ENCODE measurements around the gene DIP2A.
"Not testable (repeated sequence)": the region's sequence is repeated elsewhere in the genome, so short reads cannot be mapped to it uniquely, and the experiment has no call there.

GRCh38 chr21:46433116-46433515 is 25.6 kb upstream of the DIP2A start:
- TF ChIP-seq POLR2A, CTCF (IDR thresholded peaks at IDR 0.05): not testable (repeated sequence)
